Lower leg skin (tissue), 3 donors: ENCODE measurements around the gene KCNB1.

Experiments used
- POLR2A ChIP-seq, 2 donors: fragments of 450-650 bp; IDR thresholded peaks; one replicate each; pipeline ENCODE4 v1.6.1; 2016 to 2017; ENCODE audit warnings: antibody characterized with exemption in 2 of 2, mild to moderate bottlenecking in 1 of 2, moderate library complexity in 1 of 2
- TF ChIP-seq, protein P1 (sequence below), 3 donors: fragments of 450-650 bp; IDR thresholded peaks; one replicate each; pipeline ENCODE4 v1.5.1; 2016; ENCODE audit warnings: antibody characterized with exemption in 3 of 3, mild to moderate bottlenecking in 3 of 3, moderate library complexity in 2 of 3

DNA sequence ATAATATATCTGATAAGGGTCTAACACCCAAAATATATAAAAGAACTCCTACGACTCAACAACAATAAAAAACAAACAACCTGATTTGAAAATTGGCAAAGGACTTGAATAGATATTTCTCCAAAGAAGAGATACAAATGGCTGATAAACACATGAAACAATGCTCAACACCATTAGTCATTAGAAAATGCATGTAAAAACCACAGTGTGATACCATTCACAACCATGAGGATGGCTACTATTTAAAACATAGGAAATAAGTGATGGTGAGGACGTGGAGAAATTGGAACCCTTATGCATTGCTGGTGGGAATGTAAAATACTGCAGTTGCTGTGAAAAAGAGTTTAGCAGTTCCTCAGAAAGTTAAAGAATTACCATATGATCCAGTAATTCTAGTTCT lies 44.1 kb upstream of the KCNB1 start:
- TF ChIP-seq POLR2A (IDR thresholded peaks at IDR 0.05), result no peak
- TF ChIP-seq, protein P1, sequence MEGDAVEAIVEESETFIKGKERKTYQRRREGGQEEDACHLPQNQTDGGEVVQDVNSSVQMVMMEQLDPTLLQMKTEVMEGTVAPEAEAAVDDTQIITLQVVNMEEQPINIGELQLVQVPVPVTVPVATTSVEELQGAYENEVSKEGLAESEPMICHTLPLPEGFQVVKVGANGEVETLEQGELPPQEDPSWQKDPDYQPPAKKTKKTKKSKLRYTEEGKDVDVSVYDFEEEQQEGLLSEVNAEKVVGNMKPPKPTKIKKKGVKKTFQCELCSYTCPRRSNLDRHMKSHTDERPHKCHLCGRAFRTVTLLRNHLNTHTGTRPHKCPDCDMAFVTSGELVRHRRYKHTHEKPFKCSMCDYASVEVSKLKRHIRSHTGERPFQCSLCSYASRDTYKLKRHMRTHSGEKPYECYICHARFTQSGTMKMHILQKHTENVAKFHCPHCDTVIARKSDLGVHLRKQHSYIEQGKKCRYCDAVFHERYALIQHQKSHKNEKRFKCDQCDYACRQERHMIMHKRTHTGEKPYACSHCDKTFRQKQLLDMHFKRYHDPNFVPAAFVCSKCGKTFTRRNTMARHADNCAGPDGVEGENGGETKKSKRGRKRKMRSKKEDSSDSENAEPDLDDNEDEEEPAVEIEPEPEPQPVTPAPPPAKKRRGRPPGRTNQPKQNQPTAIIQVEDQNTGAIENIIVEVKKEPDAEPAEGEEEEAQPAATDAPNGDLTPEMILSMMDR (IDR thresholded peaks at IDR 0.05), result no peak
